ENCODE results near the gene CCDC146.

DNA sequence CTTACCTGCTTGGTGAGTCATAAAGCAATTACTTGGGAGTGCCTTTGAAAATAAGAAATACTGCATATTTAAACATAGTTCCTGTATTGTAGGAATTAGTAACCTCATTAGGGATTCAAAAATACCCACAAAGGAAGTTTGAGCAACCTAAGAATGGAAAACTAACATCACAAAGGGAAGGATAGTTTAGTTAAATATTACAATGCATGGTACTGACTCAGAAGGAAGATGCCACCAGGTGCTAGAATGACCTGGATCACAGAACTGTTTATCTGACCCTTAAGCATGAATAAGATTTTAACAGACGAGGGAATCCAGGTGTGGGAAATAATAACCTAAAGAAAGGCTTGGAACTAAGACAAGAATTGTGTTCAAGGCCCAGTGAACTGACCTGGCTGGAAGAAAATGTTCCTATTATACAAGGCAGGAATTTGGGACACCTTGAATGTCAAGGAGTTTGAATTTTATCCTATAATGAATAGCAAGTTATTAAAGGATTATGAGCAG, 187.4 kb downstream of the CCDC146 start:
- TF ChIP-seq, protein P1, sequence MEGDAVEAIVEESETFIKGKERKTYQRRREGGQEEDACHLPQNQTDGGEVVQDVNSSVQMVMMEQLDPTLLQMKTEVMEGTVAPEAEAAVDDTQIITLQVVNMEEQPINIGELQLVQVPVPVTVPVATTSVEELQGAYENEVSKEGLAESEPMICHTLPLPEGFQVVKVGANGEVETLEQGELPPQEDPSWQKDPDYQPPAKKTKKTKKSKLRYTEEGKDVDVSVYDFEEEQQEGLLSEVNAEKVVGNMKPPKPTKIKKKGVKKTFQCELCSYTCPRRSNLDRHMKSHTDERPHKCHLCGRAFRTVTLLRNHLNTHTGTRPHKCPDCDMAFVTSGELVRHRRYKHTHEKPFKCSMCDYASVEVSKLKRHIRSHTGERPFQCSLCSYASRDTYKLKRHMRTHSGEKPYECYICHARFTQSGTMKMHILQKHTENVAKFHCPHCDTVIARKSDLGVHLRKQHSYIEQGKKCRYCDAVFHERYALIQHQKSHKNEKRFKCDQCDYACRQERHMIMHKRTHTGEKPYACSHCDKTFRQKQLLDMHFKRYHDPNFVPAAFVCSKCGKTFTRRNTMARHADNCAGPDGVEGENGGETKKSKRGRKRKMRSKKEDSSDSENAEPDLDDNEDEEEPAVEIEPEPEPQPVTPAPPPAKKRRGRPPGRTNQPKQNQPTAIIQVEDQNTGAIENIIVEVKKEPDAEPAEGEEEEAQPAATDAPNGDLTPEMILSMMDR (IDR thresholded peaks at IDR 0.05; ENCODE audit: low read depth, low read length): no peak
- no peak for TF ChIP-seq POLR2A (IDR thresholded peaks at IDR 0.05; ENCODE audit: extremely low read depth, insufficient read length)
- TF ChIP-seq, protein P2, sequence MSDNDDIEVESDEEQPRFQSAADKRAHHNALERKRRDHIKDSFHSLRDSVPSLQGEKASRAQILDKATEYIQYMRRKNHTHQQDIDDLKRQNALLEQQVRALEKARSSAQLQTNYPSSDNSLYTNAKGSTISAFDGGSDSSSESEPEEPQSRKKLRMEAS (IDR thresholded peaks at IDR 0.05; ENCODE audit: low read depth, low read length): no peak
- no peak for TF ChIP-seq MYC (IDR thresholded peaks at IDR 0.05; ENCODE audit: low read depth, low read length)
